ENCODE measurements around the gene SLC9A9. TPM values are rescaled to one million over a fixed set of nuclear protein-coding genes. Genes with fewer than 3 reads are reported as not detected.

The SLC9A9 gene
- total and polyA plus RNA-seq, 10 of the 15 experiments (the other 5 are each of a cell fraction or from before 2014, with no cell fraction given), result 3.5 to 14.2 (median 9.3) TPM

DNA sequence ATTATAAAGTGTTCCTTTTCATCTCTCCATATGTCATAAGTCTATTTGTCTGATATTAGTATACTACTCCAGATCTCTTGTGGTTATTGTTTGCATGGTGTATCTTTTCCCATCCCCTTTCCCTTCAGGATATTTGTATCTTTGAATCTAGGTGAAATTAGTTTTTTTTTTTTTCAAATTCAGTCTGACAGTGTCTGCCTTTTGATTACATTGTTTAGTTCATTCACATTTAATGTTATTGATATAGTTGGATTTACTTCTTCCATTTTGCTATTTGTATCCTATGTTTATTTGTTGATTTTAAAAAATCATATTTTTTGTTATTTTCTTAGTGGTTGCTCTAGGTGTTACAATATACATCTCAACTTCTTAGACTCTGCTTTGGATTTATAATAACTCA lies 445.7 kb downstream of the SLC9A9 start:
- no peak overlapping the region for H3K4me3 ChIP-seq
- no TSS peak for BruUV-seq (replicated peaks)
- DNase-seq (ENCODE audit: low read depth, low spot score) (no peak), FAIRE-seq (no peak), ATAC-seq (no peak)
- ChIA-PET SMC1A (ENCODE audit: uncharacterized antibody, unreplicated experiment) (no interaction called here), RAD21 (ENCODE audit: unreplicated experiment) (no interaction called here), POLR2A (no interaction called here), CTCF (no interaction called here)
- H3K79me2 ChIP-seq (ENCODE audit: control insufficient read depth, insufficient read depth, low read length), result no peaks in the 10 kb centered on the region
- intact Hi-C loops (cut with micrococcal nuclease; ENCODE audit: unreplicated experiment) (no loop called here), in situ Hi-C loops (cut with MboI) (no loop called here)
- H3K4me2 ChIP-seq (ENCODE audit: control insufficient read depth, insufficient read depth), result no peak overlapping the region
- no peak overlapping the region for H2AFZ ChIP-seq (ENCODE audit: control insufficient read depth, low read depth, low read length)
- H3K9ac ChIP-seq (ENCODE audit: control insufficient read depth, insufficient read depth, low read length), result no peak overlapping the region
- TF ChIP-seq FOXK2 (IDR thresholded peaks at IDR 0.05) (no peak), TAF1 (IDR thresholded peaks at IDR 0.05; ENCODE audit: borderline replicate concordance, low read depth, low read length) (no peak), GABPA (IDR thresholded peaks at IDR 0.05; ENCODE audit: low read depth) (no peak), EED (IDR thresholded peaks at IDR 0.05; ENCODE audit: low read depth) (no peak), ZNF274 (IDR thresholded peaks at IDR 0.05; ENCODE audit: insufficient read depth, insufficient read length) (no peak), HDGF (IDR thresholded peaks at IDR 0.05) (no peak), ZSCAN29 (IDR thresholded peaks at IDR 0.05) (no peak), HDAC2 (IDR thresholded peaks at IDR 0.05) (no peak)
- TF ChIP-seq, protein P1, sequence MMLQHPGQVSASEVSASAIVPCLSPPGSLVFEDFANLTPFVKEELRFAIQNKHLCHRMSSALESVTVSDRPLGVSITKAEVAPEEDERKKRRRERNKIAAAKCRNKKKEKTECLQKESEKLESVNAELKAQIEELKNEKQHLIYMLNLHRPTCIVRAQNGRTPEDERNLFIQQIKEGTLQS (IDR thresholded peaks at IDR 0.05; ENCODE audit: borderline replicate concordance, extremely low read depth, low read depth, low read length), result no peak
- TF ChIP-seq, protein P2, sequence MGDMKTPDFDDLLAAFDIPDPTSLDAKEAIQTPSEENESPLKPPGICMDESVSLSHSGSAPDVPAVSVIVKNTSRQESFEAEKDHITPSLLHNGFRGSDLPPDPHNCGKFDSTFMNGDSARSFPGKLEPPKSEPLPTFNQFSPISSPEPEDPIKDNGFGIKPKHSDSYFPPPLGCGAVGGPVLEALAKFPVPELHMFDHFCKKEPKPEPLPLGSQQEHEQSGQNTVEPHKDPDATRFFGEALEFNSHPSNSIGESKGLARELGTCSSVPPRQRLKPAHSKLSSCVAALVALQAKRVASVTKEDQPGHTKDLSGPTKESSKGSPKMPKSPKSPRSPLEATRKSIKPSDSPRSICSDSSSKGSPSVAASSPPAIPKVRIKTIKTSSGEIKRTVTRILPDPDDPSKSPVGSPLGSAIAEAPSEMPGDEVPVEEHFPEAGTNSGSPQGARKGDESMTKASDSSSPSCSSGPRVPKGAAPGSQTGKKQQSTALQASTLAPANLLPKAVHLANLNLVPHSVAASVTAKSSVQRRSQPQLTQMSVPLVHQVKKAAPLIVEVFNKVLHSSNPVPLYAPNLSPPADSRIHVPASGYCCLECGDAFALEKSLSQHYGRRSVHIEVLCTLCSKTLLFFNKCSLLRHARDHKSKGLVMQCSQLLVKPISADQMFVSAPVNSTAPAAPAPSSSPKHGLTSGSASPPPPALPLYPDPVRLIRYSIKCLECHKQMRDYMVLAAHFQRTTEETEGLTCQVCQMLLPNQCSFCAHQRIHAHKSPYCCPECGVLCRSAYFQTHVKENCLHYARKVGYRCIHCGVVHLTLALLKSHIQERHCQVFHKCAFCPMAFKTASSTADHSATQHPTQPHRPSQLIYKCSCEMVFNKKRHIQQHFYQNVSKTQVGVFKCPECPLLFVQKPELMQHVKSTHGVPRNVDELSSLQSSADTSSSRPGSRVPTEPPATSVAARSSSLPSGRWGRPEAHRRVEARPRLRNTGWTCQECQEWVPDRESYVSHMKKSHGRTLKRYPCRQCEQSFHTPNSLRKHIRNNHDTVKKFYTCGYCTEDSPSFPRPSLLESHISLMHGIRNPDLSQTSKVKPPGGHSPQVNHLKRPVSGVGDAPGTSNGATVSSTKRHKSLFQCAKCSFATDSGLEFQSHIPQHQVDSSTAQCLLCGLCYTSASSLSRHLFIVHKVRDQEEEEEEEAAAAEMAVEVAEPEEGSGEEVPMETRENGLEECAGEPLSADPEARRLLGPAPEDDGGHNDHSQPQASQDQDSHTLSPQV (IDR thresholded peaks at IDR 0.05), result no peak
- H3K4me1 ChIP-seq (ENCODE audit: control insufficient read depth, insufficient read depth, low read length), result no peaks in the 10 kb centered on the region
- H3K27me3 ChIP-seq (replicated peaks in 1 of 2; ENCODE audit: control insufficient read depth in 2 of 2, insufficient read depth in 2 of 2, low read length in 1 of 2), result no peaks in the 10 kb centered on the region
- H3K36me3 ChIP-seq (ENCODE audit: control insufficient read depth in 2 of 2, insufficient read depth in 2 of 2, low read length in 1 of 2), result no peaks in the 10 kb centered on the region
- no peaks in the 10 kb centered on the region for H3K9me3 ChIP-seq (replicated peaks; ENCODE audit: control insufficient read depth, insufficient read depth, low read length)
- no peak overlapping the region for H3K27ac ChIP-seq (ENCODE audit: control insufficient read depth, insufficient read depth)
- no peaks in the 10 kb centered on the region for H4K20me1 ChIP-seq (ENCODE audit: control insufficient read depth, insufficient read depth)
